ENCODE measurements around the gene ZSCAN22. TPM values are rescaled to one million over a fixed set of nuclear protein-coding genes. Genes with fewer than 3 reads are reported as not detected.

Gene ZSCAN22
- total RNA-seq, result 4.2 and 4.6 TPM in 2 replicates

DNA sequence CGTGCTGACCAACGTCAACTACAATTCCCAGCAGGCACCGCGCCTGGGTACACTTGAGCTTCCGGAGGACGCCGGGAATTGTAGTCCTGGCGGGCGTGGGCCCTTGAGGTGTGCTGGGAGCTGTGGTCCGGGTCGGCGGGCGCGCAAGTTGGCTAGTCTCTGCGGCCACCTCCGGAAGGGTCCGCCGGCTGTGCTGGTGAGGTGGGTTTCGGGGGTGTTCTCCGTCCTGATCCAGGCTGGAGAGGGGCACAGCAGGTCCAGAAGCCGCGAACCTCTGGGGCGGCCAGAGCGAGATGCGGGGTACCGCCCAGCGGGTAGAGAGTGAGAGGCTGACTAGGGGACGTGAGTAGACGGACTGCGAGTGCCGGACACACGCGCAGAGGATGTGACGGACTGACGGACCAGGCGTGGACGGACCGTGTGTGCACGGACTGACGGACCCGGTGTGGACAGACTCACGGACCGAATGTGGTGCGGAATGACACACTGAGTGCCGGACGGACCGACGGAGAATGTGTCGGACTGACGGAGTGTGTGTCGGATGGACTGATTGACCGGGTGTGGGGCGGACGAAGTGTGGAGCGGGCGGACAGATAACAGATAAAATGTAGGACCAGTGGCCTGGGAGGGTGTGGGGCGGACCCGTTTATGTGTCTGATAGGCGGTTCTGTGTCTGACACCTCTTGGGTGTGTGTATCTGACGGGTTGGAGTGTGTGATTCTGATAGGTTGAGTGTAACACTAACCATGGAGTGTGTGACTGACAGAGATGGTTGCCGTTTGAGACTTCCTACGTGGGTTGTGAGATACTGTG lies at the start of gene ZSCAN22:
ZSCAN22 (plus strand) TSS at position 81 of the 813 bp plus-strand sequence. CDS start 7,809 bp downstream, outside the sequence.
- Mint-ChIP-seq H3K9me3 (no peaks in the 10 kb centered on the region), H3K4me1 (peaks cover 5% of the 10 kb centered on the region)

DNA sequence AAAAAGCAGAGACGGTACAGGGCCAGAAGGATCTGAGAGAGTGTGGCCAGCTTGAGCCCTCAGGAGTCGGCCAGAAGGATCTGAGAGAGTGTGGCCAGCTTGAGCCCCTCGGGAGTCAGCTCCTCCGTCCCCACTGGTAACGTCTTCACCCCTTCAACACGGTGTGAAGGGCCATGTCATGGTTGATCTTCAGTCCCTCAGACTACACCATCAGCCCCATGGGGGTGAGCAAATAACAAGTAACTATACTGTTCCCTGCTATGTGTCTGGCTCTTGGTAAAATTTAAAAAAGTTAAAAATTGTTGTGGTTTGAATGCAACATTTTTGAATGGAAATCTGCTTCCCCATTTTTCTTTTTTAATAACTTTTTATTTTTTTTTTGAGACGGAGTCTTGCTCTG lies 49.6 kb upstream of the ZSCAN22 start:
- H3K27ac Mint-ChIP-seq, result peak overlapping the region; percentile 58
- H3K36me3 Mint-ChIP-seq (ENCODE audit: low read depth), result peaks cover 77% of the 10 kb centered on the region
- H3K9me3 Mint-ChIP-seq, result peaks cover 26% of the 10 kb centered on the region
- peak overlapping the region; percentile 24 for H3K4me3 Mint-ChIP-seq
- H3K27me3 Mint-ChIP-seq, result no peaks in the 10 kb centered on the region
- DNase-seq, result no peak
- intact Hi-C loops (cut with micrococcal nuclease), result no loop called here
- H3K4me1 Mint-ChIP-seq, result peaks cover 26% of the 10 kb centered on the region

More for the DNA sequence above, at the start of gene ZSCAN22:
- no peaks in the 10 kb centered on the region for H3K27me3 Mint-ChIP-seq
- no peak within 1 kb of the TSS for H3K27ac Mint-ChIP-seq
- peaks cover 10% of the 10 kb centered on the region for H3K36me3 Mint-ChIP-seq (ENCODE audit: low read depth)
- no peak within 1 kb of the TSS for H3K4me3 Mint-ChIP-seq
- peak; percentile 97 for DNase-seq
- intact Hi-C loops (cut with micrococcal nuclease), result loop anchor here (1.0 to 2.0 kb wide), 9 partner anchors 20 to 140 kb away; partner anchors contain the start of genes ERVK3-1, ZNF132, ZNF324 and ZNF497

DNA sequence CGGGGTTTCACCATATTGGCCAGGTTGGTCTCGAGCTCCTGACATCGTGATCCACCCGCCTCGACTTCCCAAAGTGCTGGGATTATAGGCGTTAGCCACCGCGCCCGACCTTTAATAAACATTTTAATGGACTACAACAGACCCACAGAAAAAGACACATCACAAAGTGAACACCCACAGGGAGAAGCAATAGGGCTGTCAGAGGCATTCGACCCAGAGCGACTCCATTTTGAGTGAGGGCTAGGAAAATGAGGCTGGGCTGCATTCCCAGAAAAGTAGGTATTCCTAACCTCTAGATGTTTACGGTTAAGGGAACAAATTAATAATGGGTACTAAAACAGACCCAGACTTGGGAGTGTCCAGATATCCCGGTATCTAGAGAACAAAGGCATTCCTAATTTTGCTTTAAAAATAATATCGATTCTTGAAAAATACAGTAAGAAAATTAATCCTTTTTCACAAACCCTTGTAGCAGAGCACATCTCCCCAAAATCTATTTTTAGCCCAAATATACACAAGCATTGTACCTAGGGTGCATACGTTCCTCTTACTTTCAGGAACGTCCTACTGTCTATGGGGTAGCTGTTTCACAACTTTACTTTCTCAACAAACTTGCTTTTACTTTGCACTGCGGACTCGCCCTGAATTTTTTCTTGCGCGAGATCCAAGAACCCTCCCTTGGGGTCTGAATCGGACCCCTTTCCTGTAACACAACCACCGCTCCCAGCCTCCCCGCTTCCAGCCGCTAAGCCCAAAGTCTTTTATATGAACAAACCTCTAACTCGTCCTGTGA lies 48.9 kb upstream of the ZSCAN22 start:
- intact Hi-C loops (cut with micrococcal nuclease), result loop anchor here (1.0 to 2.0 kb wide), 7 partner anchors 27 to 189 kb away; partner anchors contain the start of genes ERVK3-1, RPS5, ZNF132 and ZNF274
- no peak for DNase-seq
- no peaks in the 10 kb centered on the region for H3K27me3 Mint-ChIP-seq
- peak overlapping the region; percentile 99 for H3K4me3 Mint-ChIP-seq
- H3K4me1 Mint-ChIP-seq, result peaks cover 26% of the 10 kb centered on the region
- H3K9me3 Mint-ChIP-seq, result peaks cover 26% of the 10 kb centered on the region
- H3K36me3 Mint-ChIP-seq (ENCODE audit: low read depth), result peaks cover 76% of the 10 kb centered on the region
- peak overlapping the region; percentile 97 for H3K27ac Mint-ChIP-seq

DNA sequence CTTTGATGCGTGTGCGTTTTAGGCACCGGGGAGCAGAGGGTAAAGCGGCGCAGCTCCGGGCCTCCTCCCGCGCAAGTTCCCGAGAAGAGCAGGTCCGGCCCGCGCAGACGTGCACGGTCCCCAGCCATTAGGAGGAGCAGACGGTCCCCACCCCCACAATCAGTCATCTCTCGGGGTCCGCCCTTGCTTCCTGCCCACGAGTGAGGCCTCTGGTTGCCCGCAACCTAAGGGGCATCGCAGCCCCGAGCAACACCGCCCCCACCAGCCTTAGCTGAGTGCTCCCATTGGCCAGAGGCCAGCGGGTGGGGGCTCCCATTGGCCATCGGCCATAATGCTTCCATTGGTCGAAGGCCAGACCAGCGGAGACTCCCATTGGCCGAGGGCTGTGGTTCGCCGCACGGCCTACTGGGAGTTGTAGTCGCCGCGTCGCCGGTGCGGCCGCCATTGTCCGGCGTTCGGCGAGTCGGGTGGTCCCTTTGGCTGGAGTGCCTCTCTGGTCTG lies 48.2 kb upstream of the ZSCAN22 start, which contains the start of gene ZNF8:
ZNF8 (plus strand) TSS at position 415 of the 501 bp plus-strand sequence. CDS start 127 bp downstream, outside the sequence.
- intact Hi-C loops (cut with micrococcal nuclease), result loop anchor here (1.0 to 2.0 kb wide), 7 partner anchors 27 to 188 kb away; partner anchors contain the start of genes ERVK3-1, RPS5, ZNF132 and ZNF274
- H3K27me3 Mint-ChIP-seq, result no peaks in the 10 kb centered on the region

DNA sequence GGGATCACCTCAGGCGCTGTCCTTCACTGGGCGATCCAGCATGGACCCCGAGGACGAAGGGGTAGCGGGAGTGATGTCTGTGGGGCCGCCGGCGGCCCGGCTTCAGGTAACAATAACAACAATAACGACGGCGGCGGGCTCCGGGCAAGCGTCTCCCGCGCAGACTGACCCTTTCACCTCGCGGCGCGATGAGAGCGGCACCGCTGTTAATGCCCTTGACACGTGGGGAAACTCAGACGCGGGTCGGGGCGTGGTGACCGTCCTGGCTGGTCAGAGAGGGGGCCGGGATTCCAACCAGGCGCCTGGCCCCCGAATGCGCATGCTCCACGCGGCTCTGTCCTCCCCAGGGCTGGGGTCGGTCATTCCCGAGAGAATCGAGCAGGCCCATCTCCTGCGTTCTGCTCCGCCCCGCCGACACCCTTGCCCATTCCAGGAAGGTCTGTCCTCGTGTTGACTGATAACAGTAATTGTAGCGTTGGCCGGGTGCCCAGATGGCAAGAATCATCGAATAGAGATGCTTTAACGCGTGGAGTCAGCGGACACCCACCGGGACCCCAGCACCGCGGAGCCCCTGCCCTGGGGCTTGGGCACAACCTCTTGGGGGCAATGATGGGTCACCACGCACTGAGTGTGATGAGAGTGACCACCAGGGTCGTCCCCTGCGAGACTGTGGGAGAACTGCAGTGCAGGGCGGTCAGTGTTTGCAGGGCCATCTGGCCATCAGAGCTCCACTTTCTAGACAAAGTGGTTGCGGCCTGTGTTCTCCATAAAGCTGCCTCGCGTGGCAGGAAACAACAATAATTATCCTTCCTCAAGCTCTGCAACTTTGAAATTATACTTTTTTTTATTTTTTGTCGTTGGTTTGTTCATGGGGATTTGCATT lies 47.5 kb upstream of the ZSCAN22 start:
- Mint-ChIP-seq H3K9me3 (peaks cover 26% of the 10 kb centered on the region), H3K4me1 (peaks cover 26% of the 10 kb centered on the region), H3K27ac (peak overlapping the region; percentile 97), H3K4me3 (peak overlapping the region; percentile 99), H3K36me3 (ENCODE audit: low read depth) (peaks cover 78% of the 10 kb centered on the region), H3K27me3 (no peaks in the 10 kb centered on the region)
- intact Hi-C loops (cut with micrococcal nuclease), result loop anchor here (2.0 kb wide), 2 partner anchors 50 to 188 kb away; partner anchors contain the start of genes ZNF324 and ZNF544
- peak; percentile 83 for DNase-seq

More for the DNA sequence above, 48.2 kb upstream of the ZSCAN22 start, which contains the start of gene ZNF8:
- peak within 1 kb of the TSS; percentile 99 for H3K4me3 Mint-ChIP-seq
- peaks cover 77% of the 10 kb centered on the region for H3K36me3 Mint-ChIP-seq (ENCODE audit: low read depth)
- H3K4me1 Mint-ChIP-seq, result peaks cover 26% of the 10 kb centered on the region
- H3K9me3 Mint-ChIP-seq, result peaks cover 26% of the 10 kb centered on the region
- H3K27ac Mint-ChIP-seq, result peak within 1 kb of the TSS; percentile 97
- peak; percentile 99 for DNase-seq

DNA sequence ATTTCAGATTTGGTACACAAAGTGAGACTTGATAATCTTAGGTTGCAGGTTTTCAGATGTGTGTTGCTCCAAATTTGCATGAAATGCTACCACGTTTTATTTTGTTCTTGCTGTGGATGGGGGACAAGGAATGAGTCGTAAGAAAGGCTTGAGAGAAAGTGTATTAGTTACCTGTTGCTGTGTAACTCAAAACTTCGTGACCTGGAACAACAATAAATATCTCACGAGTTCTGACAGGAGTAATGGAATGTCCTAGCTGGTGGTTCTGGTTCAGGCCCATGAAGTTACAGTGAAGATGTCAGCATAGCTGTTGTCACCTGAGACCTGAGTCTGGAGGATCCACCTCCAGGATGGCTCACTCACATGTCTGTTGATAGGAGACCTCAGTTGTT lies 46.9 kb upstream of the ZSCAN22 start:
- peaks cover 74% of the 10 kb centered on the region for H3K36me3 Mint-ChIP-seq (ENCODE audit: low read depth)
- peak overlapping the region; percentile 99 for H3K4me3 Mint-ChIP-seq
- peaks cover 23% of the 10 kb centered on the region for H3K9me3 Mint-ChIP-seq
- DNase-seq, result no peak
- H3K4me1 Mint-ChIP-seq, result peaks cover 26% of the 10 kb centered on the region
- no peaks in the 10 kb centered on the region for H3K27me3 Mint-ChIP-seq
- H3K27ac Mint-ChIP-seq, result peak overlapping the region; percentile 97
- intact Hi-C loops (cut with micrococcal nuclease), result loop anchor here (2.0 kb wide), 2 partner anchors 51 to 187 kb away; partner anchors contain the start of genes ZNF324 and ZNF544

DNA sequence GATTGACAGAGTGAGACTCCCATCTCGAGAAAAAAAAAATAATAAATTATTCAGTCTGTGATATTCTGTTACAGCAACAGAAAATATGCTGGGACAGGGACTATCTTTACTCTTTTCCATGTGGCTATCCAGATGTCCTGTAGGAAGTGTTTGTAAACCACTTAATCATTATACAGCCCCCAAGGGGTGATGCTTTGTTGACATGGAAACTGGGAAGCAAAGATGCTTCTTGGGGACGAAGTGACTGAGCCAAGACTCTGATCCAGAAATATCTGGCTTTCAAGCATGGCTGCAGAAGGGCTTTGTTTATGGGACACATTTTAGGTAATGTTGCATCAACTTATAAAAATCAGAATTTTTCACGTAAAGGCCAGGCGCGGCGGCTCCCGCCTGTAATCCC lies 42.6 kb upstream of the ZSCAN22 start:
- H3K4me1 Mint-ChIP-seq, result peaks cover 18% of the 10 kb centered on the region
- peaks cover 83% of the 10 kb centered on the region for H3K36me3 Mint-ChIP-seq (ENCODE audit: low read depth)
- intact Hi-C loops (cut with micrococcal nuclease), result no loop called here
- H3K9me3 Mint-ChIP-seq, result peaks cover 22% of the 10 kb centered on the region
- no peak for DNase-seq
- H3K27ac Mint-ChIP-seq, result no peak overlapping the region
- no peaks in the 10 kb centered on the region for H3K27me3 Mint-ChIP-seq
- H3K4me3 Mint-ChIP-seq, result no peak overlapping the region

DNA sequence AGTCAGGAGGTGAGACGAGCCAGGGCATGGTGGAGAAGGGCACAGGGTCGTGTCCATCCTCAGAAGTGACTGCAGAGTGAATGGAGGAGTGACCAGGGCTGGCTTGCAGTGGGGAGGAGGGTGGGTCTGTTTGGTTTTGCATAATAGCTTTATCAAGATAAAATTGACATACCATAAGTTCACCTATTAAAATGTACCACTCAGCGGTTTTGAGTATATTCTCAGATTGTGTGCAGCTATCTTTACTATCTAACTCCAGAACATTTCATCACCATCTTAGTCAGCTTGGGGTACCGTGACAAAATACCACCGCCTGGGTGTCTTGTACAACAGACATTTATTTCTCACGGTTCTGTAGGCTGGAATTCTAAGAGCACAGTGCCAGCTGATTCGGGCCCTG lies 34.9 kb upstream of the ZSCAN22 start:
- intact Hi-C loops (cut with micrococcal nuclease), result no loop called here
- Mint-ChIP-seq H3K4me1 (no peaks in the 10 kb centered on the region), H3K36me3 (ENCODE audit: low read depth) (peaks cover 92% of the 10 kb centered on the region), H3K27me3 (no peaks in the 10 kb centered on the region), H3K9me3 (peaks cover 38% of the 10 kb centered on the region), H3K4me3 (no peak overlapping the region), H3K27ac (no peak overlapping the region)
- DNase-seq, result no peak

DNA sequence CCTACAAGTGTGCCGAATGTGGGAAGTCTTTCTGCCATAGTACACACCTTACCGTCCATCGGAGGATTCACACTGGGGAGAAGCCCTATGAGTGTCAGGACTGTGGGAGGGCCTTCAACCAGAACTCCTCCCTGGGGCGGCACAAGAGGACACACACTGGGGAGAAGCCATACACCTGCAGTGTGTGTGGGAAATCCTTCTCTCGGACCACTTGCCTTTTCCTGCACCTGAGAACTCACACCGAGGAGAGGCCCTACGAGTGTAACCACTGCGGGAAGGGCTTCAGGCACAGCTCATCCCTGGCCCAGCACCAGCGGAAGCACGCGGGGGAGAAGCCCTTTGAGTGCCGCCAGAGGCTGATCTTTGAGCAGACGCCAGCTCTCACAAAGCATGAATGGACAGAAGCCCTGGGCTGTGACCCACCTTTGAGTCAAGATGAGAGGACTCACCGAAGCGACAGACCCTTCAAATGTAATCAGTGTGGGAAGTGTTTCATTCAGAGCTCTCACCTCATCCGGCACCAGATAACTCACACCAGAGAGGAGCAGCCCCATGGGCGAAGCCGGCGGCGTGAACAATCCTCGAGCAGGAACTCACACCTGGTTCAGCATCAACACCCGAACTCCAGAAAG lies 31.9 kb upstream of the ZSCAN22 start:
- intact Hi-C loops (cut with micrococcal nuclease), result no loop called here

DNA sequence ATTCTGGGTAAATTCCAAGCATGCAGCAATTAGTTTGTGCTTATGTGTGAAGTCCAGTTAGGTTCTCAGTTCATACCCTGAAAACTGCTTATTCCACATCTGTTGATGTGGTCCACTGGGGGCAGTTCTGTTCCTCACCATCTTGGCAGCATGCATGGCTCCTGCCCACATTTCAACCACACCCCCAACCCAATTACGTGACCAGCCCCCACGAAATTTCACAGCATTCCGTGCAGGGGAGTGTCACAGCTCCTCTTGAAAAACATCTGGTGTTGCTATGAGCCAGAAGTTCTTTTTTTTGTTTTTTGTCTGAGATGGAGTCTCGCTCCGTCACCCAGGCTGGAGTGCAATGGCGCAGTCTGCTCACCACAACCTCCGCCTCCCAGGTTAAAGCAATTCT lies 30.7 kb upstream of the ZSCAN22 start:
- peaks cover 40% of the 10 kb centered on the region for H3K9me3 Mint-ChIP-seq

More for the DNA sequence above, 31.9 kb upstream of the ZSCAN22 start:
- no peak for DNase-seq
- Mint-ChIP-seq H3K27me3 (no peaks in the 10 kb centered on the region), H3K4me3 (no peak overlapping the region), H3K4me1 (no peaks in the 10 kb centered on the region), H3K36me3 (ENCODE audit: low read depth) (peaks cover 83% of the 10 kb centered on the region), H3K27ac (no peak overlapping the region), H3K9me3 (peaks cover 36% of the 10 kb centered on the region)

DNA sequence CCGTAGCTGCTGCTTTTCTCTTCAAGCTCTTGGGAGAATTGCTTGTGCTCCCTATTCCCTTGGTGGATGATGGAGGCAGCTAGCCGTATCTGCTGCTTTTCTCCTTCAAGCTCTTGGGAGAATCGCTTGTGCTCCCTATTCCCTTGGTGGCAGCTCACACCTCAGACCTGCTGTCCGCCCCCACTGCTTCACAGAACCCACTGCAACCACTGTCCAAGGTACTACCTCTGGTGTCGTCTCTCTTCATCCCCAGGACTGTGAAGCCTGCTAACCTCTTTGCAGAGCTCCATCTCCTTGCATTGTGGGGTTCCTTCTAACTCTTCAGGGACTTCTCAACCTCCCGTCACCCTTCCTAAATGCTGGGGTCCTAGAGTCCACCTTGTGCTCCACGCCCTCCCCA lies 26.2 kb upstream of the ZSCAN22 start:
- Mint-ChIP-seq H3K27ac (no peak overlapping the region), H3K4me3 (no peak overlapping the region), H3K36me3 (ENCODE audit: low read depth) (peaks cover 78% of the 10 kb centered on the region), H3K27me3 (no peaks in the 10 kb centered on the region), H3K9me3 (peaks cover 24% of the 10 kb centered on the region), H3K4me1 (peaks cover 11% of the 10 kb centered on the region)
- intact Hi-C loops (cut with micrococcal nuclease), result no loop called here
- DNase-seq, result no peak

More for the DNA sequence above, 30.7 kb upstream of the ZSCAN22 start:
- no peaks in the 10 kb centered on the region for H3K27me3 Mint-ChIP-seq
- no peak overlapping the region for H3K27ac Mint-ChIP-seq
- intact Hi-C loops (cut with micrococcal nuclease), result no loop called here
- H3K4me3 Mint-ChIP-seq, result no peak overlapping the region
- DNase-seq, result no peak
- peaks cover 88% of the 10 kb centered on the region for H3K36me3 Mint-ChIP-seq (ENCODE audit: low read depth)
- H3K4me1 Mint-ChIP-seq, result no peaks in the 10 kb centered on the region

DNA sequence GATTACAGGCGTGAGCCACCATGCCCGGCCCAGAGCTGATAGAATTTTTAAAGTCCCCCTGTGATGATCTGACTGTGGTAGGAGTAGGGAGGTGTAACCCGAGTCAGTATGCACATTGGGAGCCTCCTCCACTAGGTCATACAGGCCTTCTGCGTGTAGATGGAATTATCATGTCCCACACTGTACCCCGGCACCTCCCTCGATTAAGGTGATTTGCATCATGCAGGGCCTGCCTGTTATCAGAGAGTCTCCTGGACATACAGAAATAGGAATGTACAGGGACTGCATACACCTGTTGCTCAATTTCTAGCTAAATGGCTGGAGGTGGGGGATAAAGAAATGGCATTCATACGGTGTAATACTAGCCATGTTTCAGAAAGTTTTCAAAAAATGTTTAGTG lies 22.5 kb upstream of the ZSCAN22 start:
- peaks cover 83% of the 10 kb centered on the region for H3K36me3 Mint-ChIP-seq (ENCODE audit: low read depth)
- peaks cover 32% of the 10 kb centered on the region for H3K4me1 Mint-ChIP-seq
- intact Hi-C loops (cut with micrococcal nuclease), result loop anchor here (2.0 kb wide), 1 partner anchor 77 kb away; the partner anchor contains the start of gene ZNF837
- H3K27me3 Mint-ChIP-seq, result no peaks in the 10 kb centered on the region
- H3K4me3 Mint-ChIP-seq, result peak overlapping the region; percentile 90
- H3K27ac Mint-ChIP-seq, result peak overlapping the region; percentile 96
- H3K9me3 Mint-ChIP-seq, result peaks cover 19% of the 10 kb centered on the region
- no peak for DNase-seq

All from activated CD4-positive, alpha-beta T cell treated with anti-CD3 and anti-CD28 coated beads, Interleukin-2, amount 10 ng/mL, durations not matched to agents 24 days and 14 days (primary cell).